Renal cortical epithelial cell (primary cell): Measurements from ENCODE around the gene WFDC5. TPM values are rescaled to one million over a fixed set of nuclear protein-coding genes. Genes with fewer than 3 reads are reported as not detected.
"Not testable (repeated sequence)": the region's sequence is repeated elsewhere in the genome, so short reads cannot be mapped to it uniquely, and the experiment has no call there.

Experiments used
- DNase-seq: peaks from one replicate; pipeline ENCODE4 v3.0.0-alpha.2; 2011; ENCODE audit warnings: low read depth
- total RNA-seq: library from RNA; depleted of rRNA; stranded (reverse); fragments of >200 nt; gene quantifications from 2 replicates; pipeline ENCODE4 v1.2.3, GENCODE V29; 2014

WFDC5 gene
- total RNA-seq, 1 donor from 2014 or later, result not detected

- peak; percentile 97 for DNase-seq
These were observed 26.7 kb downstream of the WFDC5 start for GRCh38 chr20:45088247-45088646.

DNA sequence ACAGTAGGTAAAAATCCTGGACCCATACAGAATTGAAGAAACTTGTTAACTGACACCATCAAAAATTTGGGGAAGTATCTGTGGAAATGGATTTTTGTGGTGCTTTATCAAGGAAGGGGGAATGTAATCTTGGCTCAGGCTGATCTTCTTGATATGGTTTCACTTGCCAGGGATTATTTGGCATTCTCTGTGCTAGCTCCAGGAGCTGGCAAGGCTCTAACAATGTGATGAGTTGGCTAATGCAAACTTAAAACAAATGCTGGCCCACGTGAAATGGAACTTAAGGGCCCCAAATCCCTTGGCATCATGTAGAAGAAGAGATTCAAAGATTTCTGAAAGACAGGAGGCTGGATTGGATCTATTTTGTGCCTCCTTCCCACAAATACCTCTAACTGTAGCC is 27.2 kb downstream of the WFDC5 start:
- DNase-seq, result no peak

DNA sequence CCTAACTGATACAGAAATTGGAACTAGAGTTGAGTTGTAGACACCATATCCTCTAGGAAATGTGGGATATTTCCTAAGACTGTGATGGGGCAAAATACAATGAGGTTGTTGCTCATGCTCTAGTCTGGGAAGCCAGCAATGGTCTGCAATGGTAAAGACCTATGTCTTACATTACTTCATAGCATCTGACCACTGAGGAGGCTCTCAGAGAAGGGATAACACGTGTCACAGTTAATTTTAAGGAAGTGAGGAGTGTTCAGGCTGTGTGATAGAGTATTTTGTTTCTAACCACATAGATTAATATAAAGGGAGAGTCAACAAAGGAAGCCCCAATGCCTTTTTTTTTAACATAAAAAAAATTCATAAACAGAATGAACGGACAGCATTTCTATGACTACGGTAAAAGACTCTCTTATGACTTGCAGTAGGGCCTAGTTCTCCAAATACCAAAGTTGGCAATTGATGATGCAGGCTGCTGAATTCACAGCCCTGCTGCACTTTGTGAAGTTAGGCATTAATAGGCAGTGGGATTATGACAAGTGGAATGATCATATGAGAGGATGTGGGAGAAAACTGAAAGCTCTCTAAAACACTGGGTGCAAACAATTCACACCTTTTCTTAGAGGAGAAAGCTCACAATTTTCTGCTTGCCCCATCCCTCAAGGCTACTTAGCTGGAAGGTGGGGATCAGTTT is 27.7 kb downstream of the WFDC5 start:
- peak; percentile 63 for DNase-seq

- no peak for DNase-seq
These were observed 29.1 kb downstream of the WFDC5 start for GRCh38 chr20:45085867-45086266.

DNA sequence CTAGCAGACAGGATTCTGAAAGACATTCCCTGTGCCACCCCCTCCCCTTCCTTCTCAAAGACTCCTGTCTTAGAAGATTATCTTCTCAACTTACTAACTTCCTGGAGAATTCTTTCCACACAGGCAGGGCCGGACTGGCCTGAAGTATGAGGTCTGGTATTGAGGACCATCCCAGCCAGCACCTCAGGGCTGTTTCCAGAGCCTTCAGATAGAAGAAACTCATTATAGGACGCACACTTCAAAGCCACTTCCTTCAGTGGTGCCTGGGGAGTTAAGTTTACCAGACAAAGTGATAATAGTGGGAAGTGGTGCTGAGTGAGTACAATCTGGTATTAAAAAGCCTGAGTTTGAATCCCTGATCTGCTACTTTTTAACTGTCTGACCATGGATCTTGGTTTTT is 29.7 kb downstream of the WFDC5 start:
- no peak for DNase-seq

- no peak for DNase-seq
These were observed 31.8 kb downstream of the WFDC5 start for GRCh38 chr20:45083127-45083526.

DNA sequence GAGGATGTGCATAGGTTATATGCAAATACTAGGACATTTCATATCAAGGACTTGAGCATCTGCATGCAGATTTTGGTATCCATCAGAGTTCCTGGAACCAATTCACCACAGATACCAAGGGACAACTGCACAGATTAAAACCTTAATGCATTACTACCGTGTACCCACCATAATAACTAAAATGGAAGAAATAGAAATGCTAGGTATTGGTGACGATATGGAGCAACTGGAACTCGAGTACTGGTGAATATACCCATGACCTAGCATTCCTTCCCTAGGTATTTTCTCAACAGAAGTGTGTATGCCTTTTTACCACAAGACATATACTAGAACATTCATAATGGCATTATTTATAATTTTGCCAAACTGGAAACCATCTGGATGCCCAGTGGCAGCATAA is 32.5 kb downstream of the WFDC5 start:
- no peak for DNase-seq

DNA sequence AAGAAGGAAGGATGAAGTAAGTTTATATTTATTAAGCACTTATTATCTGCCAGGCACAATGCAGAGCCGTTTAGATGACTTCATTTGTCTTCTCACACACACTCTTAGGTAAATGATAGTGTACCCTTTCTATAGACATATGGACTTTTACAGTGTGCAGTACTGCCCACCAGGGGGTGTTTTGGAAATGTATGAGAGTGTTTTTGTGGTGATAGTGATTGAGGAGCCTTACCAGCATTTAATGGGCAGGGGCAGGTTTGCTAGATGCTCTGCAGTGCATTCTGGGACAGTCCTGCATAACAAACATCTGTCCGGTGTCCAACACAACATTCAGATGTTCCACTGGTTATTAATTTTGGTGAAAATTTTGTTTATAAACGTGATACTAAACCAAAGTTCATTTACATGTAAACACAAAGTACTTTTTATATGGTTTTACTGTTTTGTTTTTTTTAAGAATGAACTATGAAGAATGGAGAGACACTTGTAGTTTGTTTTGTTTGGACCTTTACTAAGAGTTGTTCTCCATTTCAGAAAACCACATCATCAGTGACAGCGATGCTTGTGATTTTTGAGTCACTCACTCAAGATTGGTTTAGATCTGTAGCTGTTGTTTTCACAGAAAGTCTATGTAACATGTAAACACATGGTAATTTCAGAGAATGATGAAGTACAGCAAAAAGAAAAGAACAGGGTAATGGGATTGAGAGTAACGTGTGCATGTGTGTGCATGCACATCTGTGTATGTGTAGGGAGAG is 33.9 kb downstream of the WFDC5 start:
- no peak for DNase-seq

GRCh38 chr20:45077559-45077958 is 37.4 kb downstream of the WFDC5 start:
- DNase-seq, result no peak

- DNase-seq, result no peak
These were observed 41.8 kb downstream of the WFDC5 start for GRCh38 chr20:45073221-45073620.

GRCh38 chr20:45072066-45072465 is 42.9 kb downstream of the WFDC5 start:
- no peak for DNase-seq

- no peak for DNase-seq
These were observed 43.9 kb downstream of the WFDC5 start for GRCh38 chr20:45070932-45071632.

DNA sequence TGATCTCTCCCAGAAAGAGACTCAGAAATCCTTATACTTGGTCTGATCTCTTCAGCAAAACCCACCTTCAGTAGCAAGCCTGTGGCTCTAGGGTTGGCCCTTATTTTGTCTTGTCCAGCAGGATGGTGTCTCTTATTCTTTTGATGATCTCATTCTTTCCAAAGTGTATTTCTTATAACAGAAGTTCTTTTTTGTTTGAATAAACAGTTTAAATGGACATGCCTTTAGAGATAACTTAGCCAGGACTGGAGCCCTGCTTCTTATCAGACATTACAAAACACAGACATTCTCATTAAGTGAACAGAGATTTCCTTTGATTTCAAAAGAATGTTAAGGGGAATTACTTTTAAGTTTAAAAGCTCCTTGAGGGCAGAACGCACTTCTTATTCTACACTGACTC is 45.7 kb downstream of the WFDC5 start:
- no peak for DNase-seq

GRCh38 chr20:45067558-45067957 is 47.4 kb downstream of the WFDC5 start:
- DNase-seq, result no peak

DNA sequence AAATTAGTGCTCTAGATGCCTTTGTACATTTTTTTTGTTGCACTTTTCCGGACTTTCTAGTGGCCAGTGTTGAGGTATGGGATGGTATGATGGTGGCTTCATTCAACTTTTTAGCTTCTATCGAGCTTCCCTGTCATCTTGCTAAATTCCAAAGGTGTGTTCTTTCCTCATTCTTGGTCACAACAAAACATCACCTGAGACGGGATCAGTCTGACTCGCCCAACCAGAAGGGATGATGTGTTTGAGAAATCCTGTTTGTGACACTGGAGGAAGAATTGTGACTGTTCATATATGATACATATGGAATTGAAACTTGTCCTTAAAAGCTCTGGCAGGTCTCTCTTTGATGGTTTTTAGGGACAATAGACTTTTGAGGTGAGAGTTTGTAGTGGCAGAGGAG is 47.9 kb downstream of the WFDC5 start:
- DNase-seq, result peak; percentile 39

- DNase-seq, result peak; percentile 82
These were observed 48.6 kb downstream of the WFDC5 start for GRCh38 chr20:45066372-45066771.

DNA sequence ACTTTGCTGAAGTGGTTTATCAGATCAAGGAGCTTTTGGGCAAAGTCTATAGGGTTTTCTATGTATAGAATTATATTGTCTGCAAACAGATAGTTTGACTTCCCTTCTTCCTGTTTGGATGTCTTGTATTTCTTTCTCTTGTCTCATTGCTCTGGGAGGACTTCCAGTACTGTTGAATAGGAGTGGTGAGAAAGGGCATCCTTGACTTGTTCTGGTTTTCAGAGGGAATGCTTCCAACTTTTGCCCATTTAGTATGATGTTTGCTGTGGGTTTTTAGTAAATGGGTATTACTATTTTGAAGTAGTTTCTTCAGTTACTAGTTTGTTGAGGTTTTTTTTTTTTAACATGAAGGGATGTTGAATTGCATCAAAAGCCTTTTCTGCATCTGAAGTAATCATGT is 50.2 kb downstream of the WFDC5 start:
- DNase-seq, result no peak

- DNase-seq, result not testable (repeated sequence)
These were observed 51.9 kb downstream of the WFDC5 start for GRCh38 chr20:45063107-45063506.

DNA sequence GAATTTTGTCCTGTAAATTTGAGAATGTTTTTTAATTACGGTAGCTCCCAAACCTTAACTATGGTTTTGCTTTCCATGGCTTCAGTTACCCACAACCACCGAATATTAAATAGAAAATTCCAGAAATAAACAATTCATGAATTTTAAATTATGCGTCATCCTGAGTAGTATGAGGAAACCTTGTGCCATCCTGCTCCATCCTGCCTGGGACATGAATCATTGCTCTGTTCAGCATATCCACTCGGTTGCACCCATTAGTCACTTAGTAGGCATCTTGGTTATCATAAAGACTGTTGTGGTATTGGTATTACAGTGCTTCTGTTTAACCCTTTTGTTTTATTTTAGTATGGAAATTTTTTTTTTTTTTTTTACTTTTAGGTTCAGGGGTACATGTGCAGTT is 53.7 kb downstream of the WFDC5 start:
- DNase-seq, result peak; percentile 97

GRCh38 chr20:45060294-45060693 is 54.7 kb downstream of the WFDC5 start:
- no peak for DNase-seq
